Mammary epithelial cell (primary cell): ENCODE results near the gene GOLGA5.

Experiments
- CTCF ChIP-seq, 2 donors: IDR thresholded peaks in 1 of 2; conservative IDR thresholded peaks in 1 of 2; 2 replicates each; pipeline ENCODE4 v1.5.1; 2011 to 2012; ENCODE audit warnings: inconsistent platforms in 2 of 2, low read length in 2 of 2, mild to moderate bottlenecking in 2 of 2, control low read depth in 1 of 2, low read depth in 1 of 2; ENCODE audit not compliant: insufficient read depth in 1 of 2; ENCODE audit errors: extremely low read depth in 1 of 2
- EZH2 ChIP-seq: IDR thresholded peaks from 2 replicates; pipeline ENCODE4 v1.6.1; 2012; ENCODE audit warnings: low read length, inconsistent platforms, borderline replicate concordance

DNA sequence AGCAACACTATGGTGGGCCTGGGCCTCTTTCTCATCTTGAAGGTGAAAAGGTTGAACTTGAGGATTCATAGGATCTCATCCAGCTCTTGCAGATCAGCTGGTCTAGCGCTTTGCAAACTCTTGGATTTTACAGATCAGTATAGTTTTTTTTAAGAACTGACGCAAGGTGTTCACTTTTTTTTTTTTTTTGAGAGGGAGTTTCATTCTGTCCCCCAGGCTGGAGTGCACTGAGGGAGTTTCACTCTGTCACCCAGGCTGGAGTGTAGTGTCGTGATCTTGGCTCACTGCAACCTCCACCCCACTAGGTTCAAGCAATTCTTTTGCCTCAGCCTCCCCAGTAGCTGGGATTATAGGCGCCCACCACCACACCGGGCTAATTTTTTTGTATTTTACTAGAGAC is 25.3 kb upstream of the GOLGA5 start:
- TF ChIP-seq CTCF (conservative IDR thresholded peaks at IDR 0.05 in 1 of 2, IDR thresholded peaks at IDR 0.05 in 1 of 2; ENCODE audit: extremely low read depth in 1 of 2, insufficient read depth in 1 of 2, low read depth in 1 of 2, low read length in 2 of 2) = no peak
- TF ChIP-seq EZH2 = no peak
